Measurements from ENCODE around the gene KRTAP12-1. TPM values are rescaled to one million over a fixed set of nuclear protein-coding genes. Genes with fewer than 3 reads are reported as not detected.

Gene KRTAP12-1
- total and polyA plus RNA-seq, 4 donors: not detected

- Histone ChIP-seq H3K9ac (ENCODE audit: insufficient read depth in 1 of 2, low read length in 2 of 2) (no peak overlapping the region), H3K36me3 (ENCODE audit: control insufficient read depth in 4 of 4, insufficient read depth in 4 of 4, low read length in 4 of 4) (no peaks in the 10 kb centered on the region), H3K4me3 (no peak overlapping the region), H3K27ac (ENCODE audit: low read depth in 1 of 2, low read length in 1 of 2) (no peak overlapping the region), H3K4me1 (ENCODE audit: control insufficient read depth in 5 of 5, insufficient read depth in 5 of 5, low read length in 5 of 5) (peaks cover 0 to 4% (median 0%) of the 10 kb centered on the region in 5 donors), H3K27me3 (ENCODE audit: control insufficient read depth in 3 of 3, insufficient read depth in 3 of 3, low read length in 2 of 3) (peaks cover 11 to 54% (median 21%) of the 10 kb centered on the region in 3 donors), H3K9me3 (ENCODE audit: control insufficient read depth in 4 of 4, insufficient read depth in 3 of 4, low read length in 3 of 4) (peaks cover 0 to 15% (median 0%) of the 10 kb centered on the region in 4 donors)
- TF ChIP-seq CTCF (IDR thresholded peaks at IDR 0.05; ENCODE audit: control extremely low read depth, extremely low read depth): no peak
- no peak for ATAC-seq (ENCODE audit: insufficient read depth, low FRiP score)
- no peak for DNase-seq
- WGBS, 2 donors: 39 to 52% methylated on average over 12 of the region's 12 CpGs
These were observed 19.6 kb upstream of the KRTAP12-1 start for GRCh38 chr21:44701541-44701940.

GRCh38 chr21:44701023-44701400 lies 19.0 kb upstream of the KRTAP12-1 start:
- DNase-seq (no peak), ATAC-seq (ENCODE audit: insufficient read depth, low FRiP score) (no peak)
- no peaks in the 10 kb centered on the region for H3K36me3 ChIP-seq (ENCODE audit: control insufficient read depth in 4 of 4, insufficient read depth in 4 of 4, low read length in 4 of 4)
- H3K4me1 ChIP-seq (ENCODE audit: control insufficient read depth in 5 of 5, insufficient read depth in 5 of 5, low read length in 5 of 5): no peaks in the 10 kb centered on the region
- no peak overlapping the region for H3K27ac ChIP-seq (ENCODE audit: low read depth in 1 of 2, low read length in 1 of 2)
- no peak overlapping the region for H3K4me3 ChIP-seq
- H3K9me3 ChIP-seq (ENCODE audit: control insufficient read depth in 4 of 4, insufficient read depth in 3 of 4, low read length in 3 of 4): peaks cover 0 to 10% (median 0%) of the 10 kb centered on the region in 4 donors
- peaks cover 8 to 48% (median 16%) of the 10 kb centered on the region in 3 donors for H3K27me3 ChIP-seq (ENCODE audit: control insufficient read depth in 3 of 3, insufficient read depth in 3 of 3, low read length in 2 of 3)
- WGBS, 2 donors: 84 to 90% methylated on average over 14 of the region's 14 CpGs
- no peak for TF ChIP-seq CTCF (IDR thresholded peaks at IDR 0.05; ENCODE audit: control extremely low read depth, extremely low read depth)
- no peak overlapping the region for H3K9ac ChIP-seq (ENCODE audit: insufficient read depth in 1 of 2, low read length in 2 of 2)

- no peak for TF ChIP-seq CTCF (IDR thresholded peaks at IDR 0.05; ENCODE audit: control extremely low read depth, extremely low read depth)
- Histone ChIP-seq H3K27me3 (ENCODE audit: control insufficient read depth in 3 of 3, insufficient read depth in 3 of 3, low read length in 2 of 3) (peaks cover 8 to 49% (median 15%) of the 10 kb centered on the region in 3 donors), H3K36me3 (ENCODE audit: control insufficient read depth in 4 of 4, insufficient read depth in 4 of 4, low read length in 4 of 4) (no peaks in the 10 kb centered on the region), H3K4me3 (no peak overlapping the region), H3K4me1 (ENCODE audit: control insufficient read depth in 5 of 5, insufficient read depth in 5 of 5, low read length in 5 of 5) (no peaks in the 10 kb centered on the region), H3K27ac (ENCODE audit: low read depth in 1 of 2, low read length in 1 of 2) (no peak overlapping the region), H3K9me3 (ENCODE audit: control insufficient read depth in 4 of 4, insufficient read depth in 3 of 4, low read length in 3 of 4) (peaks cover 0 to 9% (median 0%) of the 10 kb centered on the region in 4 donors), H3K9ac (ENCODE audit: insufficient read depth in 1 of 2, low read length in 2 of 2) (no peak overlapping the region)
- ATAC-seq (ENCODE audit: insufficient read depth, low FRiP score): no peak
- DNase-seq: no peak
- WGBS, 2 donors: 52 to 57% methylated on average over 21 of the region's 21 CpGs
These were observed 18.4 kb upstream of the KRTAP12-1 start for GRCh38 chr21:44700101-44701022.

Data from lung (tissue), 12 donors.